ENCODE data around the gene LIPC. TPM values are rescaled to one million over a fixed set of nuclear protein-coding genes. Genes with fewer than 3 reads are reported as not detected.

The LIPC gene
- total and polyA plus RNA-seq, 9 of the 15 experiments (the other 6 are each of a cell fraction or from before 2014, with no cell fraction given): 0.07 to 0.41 (median 0.11) TPM; not detected in 2

DNA sequence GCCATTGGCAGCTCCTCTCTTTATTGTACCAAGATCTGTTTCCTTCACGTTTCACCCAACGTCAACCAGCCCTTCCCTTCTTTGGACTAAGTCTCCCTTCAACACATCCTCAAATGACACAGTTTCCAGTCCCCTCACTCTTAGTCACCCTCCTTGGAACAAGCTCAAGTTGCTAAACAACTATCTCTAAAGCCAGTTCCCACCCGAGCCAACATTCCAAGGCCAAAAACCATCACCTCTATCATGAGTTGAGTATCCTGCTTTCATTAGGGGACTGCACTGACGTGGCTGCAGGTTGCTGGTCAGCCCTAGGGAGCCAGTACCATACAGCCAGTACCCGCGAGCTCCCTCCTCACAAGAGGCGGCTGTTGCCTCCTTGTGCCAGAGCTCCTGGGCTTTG, 73.8 kb downstream of the LIPC start (continued):
- TF ChIP-seq, protein P1, sequence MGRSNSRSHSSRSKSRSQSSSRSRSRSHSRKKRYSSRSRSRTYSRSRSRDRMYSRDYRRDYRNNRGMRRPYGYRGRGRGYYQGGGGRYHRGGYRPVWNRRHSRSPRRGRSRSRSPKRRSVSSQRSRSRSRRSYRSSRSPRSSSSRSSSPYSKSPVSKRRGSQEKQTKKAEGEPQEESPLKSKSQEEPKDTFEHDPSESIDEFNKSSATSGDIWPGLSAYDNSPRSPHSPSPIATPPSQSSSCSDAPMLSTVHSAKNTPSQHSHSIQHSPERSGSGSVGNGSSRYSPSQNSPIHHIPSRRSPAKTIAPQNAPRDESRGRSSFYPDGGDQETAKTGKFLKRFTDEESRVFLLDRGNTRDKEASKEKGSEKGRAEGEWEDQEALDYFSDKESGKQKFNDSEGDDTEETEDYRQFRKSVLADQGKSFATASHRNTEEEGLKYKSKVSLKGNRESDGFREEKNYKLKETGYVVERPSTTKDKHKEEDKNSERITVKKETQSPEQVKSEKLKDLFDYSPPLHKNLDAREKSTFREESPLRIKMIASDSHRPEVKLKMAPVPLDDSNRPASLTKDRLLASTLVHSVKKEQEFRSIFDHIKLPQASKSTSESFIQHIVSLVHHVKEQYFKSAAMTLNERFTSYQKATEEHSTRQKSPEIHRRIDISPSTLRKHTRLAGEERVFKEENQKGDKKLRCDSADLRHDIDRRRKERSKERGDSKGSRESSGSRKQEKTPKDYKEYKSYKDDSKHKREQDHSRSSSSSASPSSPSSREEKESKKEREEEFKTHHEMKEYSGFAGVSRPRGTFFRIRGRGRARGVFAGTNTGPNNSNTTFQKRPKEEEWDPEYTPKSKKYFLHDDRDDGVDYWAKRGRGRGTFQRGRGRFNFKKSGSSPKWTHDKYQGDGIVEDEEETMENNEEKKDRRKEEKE (IDR thresholded peaks at IDR 0.05; ENCODE audit: borderline replicate concordance in 1 of 2, control insufficient read depth in 1 of 2, low read depth in 2 of 2, low read length in 1 of 2): no peak
- TF ChIP-seq ZNF436 (CRISPR knock-in tag; IDR thresholded peaks at IDR 0.05) (no peak), TCF3 (CRISPR knock-in tag; IDR thresholded peaks at IDR 0.05) (no peak), ZNF124 (CRISPR knock-in tag; IDR thresholded peaks at IDR 0.05) (no peak), RNF2 (IDR thresholded peaks at IDR 0.05) (no peak), U2AF1 (optimal IDR thresholded peaks at IDR 0.05; ENCODE audit: low read depth, low read length) (no peak)
- TF ChIP-seq, protein P2, sequence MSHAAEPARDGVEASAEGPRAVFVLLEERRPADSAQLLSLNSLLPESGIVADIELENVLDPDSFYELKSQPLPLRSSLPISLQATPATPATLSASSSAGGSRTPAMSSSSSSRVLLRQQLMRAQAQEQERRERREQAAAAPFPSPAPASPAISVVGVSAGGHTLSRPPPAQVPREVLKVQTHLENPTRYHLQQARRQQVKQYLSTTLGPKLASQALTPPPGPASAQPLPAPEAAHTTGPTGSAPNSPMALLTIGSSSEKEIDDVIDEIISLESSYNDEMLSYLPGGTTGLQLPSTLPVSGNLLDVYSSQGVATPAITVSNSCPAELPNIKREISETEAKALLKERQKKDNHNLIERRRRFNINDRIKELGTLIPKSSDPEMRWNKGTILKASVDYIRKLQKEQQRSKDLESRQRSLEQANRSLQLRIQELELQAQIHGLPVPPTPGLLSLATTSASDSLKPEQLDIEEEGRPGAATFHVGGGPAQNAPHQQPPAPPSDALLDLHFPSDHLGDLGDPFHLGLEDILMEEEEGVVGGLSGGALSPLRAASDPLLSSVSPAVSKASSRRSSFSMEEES (CRISPR knock-in tag; IDR thresholded peaks at IDR 0.05): no peak
- TF ChIP-seq, protein P3, sequence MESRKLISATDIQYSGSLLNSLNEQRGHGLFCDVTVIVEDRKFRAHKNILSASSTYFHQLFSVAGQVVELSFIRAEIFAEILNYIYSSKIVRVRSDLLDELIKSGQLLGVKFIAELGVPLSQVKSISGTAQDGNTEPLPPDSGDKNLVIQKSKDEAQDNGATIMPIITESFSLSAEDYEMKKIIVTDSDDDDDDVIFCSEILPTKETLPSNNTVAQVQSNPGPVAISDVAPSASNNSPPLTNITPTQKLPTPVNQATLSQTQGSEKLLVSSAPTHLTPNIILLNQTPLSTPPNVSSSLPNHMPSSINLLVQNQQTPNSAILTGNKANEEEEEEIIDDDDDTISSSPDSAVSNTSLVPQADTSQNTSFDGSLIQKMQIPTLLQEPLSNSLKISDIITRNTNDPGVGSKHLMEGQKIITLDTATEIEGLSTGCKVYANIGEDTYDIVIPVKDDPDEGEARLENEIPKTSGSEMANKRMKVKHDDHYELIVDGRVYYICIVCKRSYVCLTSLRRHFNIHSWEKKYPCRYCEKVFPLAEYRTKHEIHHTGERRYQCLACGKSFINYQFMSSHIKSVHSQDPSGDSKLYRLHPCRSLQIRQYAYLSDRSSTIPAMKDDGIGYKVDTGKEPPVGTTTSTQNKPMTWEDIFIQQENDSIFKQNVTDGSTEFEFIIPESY (CRISPR knock-in tag; IDR thresholded peaks at IDR 0.05): no peak
- TF ChIP-seq, protein P4, sequence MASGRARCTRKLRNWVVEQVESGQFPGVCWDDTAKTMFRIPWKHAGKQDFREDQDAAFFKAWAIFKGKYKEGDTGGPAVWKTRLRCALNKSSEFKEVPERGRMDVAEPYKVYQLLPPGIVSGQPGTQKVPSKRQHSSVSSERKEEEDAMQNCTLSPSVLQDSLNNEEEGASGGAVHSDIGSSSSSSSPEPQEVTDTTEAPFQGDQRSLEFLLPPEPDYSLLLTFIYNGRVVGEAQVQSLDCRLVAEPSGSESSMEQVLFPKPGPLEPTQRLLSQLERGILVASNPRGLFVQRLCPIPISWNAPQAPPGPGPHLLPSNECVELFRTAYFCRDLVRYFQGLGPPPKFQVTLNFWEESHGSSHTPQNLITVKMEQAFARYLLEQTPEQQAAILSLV (tag; IDR thresholded peaks at IDR 0.05): no peak
- TF ChIP-seq, protein P5, sequence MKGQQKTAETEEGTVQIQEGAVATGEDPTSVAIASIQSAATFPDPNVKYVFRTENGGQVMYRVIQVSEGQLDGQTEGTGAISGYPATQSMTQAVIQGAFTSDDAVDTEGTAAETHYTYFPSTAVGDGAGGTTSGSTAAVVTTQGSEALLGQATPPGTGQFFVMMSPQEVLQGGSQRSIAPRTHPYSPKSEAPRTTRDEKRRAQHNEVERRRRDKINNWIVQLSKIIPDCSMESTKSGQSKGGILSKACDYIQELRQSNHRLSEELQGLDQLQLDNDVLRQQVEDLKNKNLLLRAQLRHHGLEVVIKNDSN (CRISPR knock-in tag; IDR thresholded peaks at IDR 0.05): no peak
